GM13976 (cell line): Measurements from ENCODE around the gene SINHCAF.
"Not testable (repeated sequence)": the region's sequence is repeated elsewhere in the genome, so short reads cannot be mapped to it uniquely, and the experiment has no call there.

ENCODE experiments used
- DNase-seq: peaks from one replicate; pipeline ENCODE4 v3.0.0; 2012; ENCODE audit warnings: low spot score
- in situ Hi-C: fragments of 300-500 bp; cut with MboI; formaldehyde crosslinking; loops from one replicate; pipeline ENCODE4 v1.12.0; 2022; ENCODE audit warnings: low sequenced_read_pairs, mixed read lengths, inconsistent platforms; ENCODE audit not compliant: unreplicated experiment
- TF ChIP-seq, protein P1 (sequence below): IDR thresholded peaks from 2 replicates; pipeline ENCODE4 v1.5.1; 2012; ENCODE audit warnings: borderline replicate concordance, mild to moderate bottlenecking; ENCODE audit not compliant: insufficient read depth; ENCODE audit errors: extremely low read depth, missing control alignments, control extremely low read depth

SINHCAF gene, protein sequence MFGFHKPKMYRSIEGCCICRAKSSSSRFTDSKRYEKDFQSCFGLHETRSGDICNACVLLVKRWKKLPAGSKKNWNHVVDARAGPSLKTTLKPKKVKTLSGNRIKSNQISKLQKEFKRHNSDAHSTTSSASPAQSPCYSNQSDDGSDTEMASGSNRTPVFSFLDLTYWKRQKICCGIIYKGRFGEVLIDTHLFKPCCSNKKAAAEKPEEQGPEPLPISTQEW

DNA sequence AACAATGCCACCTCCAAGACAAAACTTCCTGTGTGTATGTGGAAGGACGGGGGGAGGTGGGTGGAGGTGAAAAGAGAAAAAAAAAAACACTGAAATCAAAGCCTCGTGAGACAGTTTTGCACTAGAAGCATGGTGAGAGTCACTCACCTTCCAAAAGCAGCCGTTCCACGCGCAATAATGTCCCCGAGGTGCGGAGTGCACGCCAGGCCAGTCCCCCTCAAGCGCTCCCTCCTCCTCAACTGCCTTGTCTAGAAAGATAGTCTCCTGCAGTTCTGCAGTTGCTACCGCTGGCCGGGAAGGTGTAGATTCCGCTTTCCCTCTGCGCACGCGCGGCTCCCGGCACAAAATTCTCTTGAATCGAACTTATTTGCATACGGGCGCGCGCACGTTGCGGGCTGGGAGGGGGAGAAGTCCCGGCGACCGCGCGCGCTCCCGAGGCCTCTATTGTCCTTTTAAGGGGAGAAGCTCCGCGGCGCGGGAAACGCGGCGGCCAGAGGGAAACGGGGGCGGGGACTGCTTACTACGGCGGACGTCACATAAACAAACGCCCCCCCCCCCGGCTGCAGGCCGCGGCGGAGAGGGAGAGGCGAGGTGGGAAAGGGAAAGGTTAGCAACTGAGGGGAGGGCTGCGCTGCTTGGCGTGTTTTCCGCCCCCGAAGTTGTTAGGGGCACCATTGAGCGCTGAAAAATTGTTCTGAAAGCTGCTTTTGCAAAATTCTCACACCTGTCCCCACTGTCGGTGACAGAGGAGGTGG lies at the start of gene SINHCAF:
SINHCAF (minus strand) TSS at position 274 of the 755 bp plus-strand sequence. CDS start 27,946 bp downstream, outside the sequence.
- in situ Hi-C loops, result no loop called here
- DNase-seq, result peak; percentile 94
- TF ChIP-seq, protein P1, sequence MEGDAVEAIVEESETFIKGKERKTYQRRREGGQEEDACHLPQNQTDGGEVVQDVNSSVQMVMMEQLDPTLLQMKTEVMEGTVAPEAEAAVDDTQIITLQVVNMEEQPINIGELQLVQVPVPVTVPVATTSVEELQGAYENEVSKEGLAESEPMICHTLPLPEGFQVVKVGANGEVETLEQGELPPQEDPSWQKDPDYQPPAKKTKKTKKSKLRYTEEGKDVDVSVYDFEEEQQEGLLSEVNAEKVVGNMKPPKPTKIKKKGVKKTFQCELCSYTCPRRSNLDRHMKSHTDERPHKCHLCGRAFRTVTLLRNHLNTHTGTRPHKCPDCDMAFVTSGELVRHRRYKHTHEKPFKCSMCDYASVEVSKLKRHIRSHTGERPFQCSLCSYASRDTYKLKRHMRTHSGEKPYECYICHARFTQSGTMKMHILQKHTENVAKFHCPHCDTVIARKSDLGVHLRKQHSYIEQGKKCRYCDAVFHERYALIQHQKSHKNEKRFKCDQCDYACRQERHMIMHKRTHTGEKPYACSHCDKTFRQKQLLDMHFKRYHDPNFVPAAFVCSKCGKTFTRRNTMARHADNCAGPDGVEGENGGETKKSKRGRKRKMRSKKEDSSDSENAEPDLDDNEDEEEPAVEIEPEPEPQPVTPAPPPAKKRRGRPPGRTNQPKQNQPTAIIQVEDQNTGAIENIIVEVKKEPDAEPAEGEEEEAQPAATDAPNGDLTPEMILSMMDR, result no peak

DNA sequence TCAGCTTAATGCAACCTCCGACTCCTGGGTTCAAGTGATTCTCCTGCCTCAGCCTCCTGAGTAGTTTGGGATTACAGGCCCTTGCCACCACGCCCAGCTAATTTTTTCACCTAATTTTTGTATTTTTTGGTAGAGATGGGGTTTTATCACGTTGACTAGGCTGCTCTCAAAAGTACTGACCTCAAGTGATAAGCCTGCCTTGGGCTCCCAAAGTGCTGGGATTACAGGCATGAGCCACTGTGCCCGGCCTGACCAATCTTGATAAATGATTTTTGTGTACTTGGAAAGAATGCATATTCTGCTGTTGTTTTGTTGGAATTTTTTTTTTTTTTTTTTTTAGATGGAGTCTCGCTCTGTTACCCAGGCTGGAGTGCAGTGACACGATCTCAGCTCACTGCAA lies 49.5 kb upstream of the SINHCAF start:
- not testable (repeated sequence) for DNase-seq
- in situ Hi-C loops, result loop anchor here (25.0 kb wide), 1 partner anchor 912 kb away; no protein-coding TSS in a partner anchor

DNA sequence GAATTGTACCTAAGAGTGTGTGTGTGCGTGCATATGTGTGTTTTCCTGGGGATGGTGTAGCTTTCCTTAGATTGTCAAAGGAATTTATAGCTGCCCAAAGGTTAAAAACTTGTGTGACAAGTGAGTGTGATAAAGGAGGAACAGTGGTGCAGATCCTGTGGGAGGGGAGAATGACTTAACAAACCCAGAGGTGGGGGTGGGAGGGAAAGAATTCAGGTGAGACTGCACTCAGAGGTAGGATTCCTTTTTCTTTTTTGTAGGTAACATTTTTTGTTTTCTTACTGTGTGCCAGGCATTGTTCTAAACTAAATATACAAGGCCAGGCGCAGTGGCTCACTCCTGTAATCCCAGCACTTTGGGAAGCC lies 45.3 kb upstream of the SINHCAF start:
- in situ Hi-C loops, result no loop called here

DNA sequence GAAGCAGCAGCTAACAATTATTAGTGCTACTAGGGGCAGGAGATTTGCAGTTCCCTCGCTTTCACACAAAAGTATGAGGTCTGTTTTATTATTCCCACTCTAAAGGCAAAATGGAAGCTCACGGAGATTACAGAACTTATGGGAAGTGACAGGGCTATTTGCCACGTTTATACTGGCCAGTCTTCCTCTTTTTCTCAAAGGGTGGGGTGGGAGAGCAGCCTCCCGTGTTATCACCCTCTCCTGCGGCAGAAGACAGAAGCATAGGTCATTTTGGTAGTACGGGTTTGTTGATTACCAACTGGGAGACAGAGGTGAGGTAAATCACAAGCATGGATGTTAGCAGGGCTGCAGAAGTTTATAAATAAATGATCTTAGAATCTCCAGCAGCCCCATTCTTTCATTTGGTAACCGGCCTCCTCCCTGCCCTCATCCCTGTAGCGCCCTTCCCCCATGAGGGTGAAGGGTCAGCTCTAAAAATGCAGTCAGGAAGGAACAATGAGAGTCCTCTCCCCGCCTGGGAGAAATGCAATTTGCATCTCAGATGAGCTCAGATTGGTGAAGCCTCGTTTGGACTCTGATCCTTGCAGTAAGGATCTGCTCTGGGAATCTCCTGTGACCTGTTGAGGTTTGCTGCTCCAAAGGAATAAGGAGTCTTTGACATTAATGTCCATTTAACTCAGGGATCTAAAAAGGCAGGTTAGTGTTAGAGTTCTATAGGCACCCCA lies 44.7 kb upstream of the SINHCAF start:
- TF ChIP-seq, protein P1, result no peak
- no peak for DNase-seq
- in situ Hi-C loops, result no loop called here

More for the DNA sequence above, 45.3 kb upstream of the SINHCAF start:
- DNase-seq, result no peak
- TF ChIP-seq, protein P1, result no peak

DNA sequence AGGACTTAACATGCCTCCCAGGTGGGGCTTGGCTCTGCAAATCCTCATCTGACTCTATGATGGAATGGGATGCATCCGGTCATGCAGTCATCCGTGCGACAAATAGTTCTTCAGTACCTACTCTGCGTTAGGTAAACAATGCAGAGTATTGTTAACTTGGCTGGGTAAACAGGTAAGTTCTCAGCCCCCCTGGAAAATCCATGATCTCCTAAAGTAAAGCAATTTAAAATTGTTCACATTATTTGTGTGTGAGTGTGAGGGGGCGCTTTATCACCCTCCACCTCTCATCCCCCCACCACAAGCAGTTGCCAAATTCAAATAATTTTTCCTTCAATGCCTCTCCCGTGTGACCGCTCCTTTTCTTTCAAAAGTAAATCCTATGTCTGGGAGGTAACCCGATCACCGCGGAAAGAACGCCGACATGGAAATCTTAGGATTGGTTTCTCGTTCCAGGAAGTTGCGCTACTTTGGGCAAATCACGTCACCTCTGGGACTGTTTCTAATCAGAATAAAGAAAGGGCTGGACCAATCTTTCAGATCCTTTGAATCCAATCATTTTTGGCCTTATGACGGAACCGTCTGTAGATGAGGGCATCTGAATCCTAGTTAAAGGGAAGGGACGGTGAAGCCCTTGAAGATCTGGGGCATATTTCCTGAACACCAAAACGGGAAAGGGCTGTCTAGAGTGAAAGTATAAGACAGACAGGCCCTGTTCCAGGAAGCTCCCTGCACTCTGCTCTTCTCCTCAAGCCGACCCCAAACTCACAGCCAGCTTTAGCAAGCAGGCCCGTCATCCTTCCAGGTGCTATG lies 44.0 kb upstream of the SINHCAF start:
- in situ Hi-C loops, result no loop called here
- TF ChIP-seq, protein P1, result no peak
- DNase-seq, result no peak

DNA sequence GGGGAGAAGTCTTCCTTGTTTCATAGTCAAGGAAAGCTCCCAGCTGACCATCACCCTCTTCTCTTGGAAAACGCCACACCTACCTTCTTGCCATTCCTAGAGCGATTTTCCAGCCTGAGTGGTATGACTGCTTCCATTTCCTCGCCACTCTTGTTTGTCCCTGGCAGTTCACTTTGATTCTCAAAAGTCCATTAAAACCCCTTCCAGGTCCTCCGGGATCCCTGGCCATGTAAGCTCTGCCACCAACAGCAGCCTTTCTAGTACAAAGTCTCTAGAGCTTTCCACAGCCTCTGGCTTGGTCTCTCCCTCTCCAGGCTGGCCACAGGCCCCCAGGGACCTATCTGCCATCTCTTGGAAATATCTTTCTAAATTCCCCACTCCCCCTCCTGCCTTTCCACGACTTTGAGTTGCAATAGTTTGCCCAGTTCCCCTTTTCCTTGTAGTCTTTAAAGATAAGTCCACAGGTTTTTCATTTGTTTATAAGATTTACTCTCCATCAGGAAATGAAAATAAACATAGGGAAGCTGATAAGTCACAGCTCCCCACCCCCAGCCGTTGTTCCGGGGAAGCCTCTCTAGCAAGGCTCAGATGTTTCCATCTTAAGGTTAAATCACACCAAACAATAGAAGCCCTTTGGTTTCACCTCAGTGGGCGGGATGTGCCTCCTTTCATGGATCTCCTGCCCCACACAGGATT lies 42.9 kb upstream of the SINHCAF start:
- no peak for DNase-seq
- TF ChIP-seq, protein P1, result no peak
- in situ Hi-C loops, result no loop called here
